IPS DF 4.7 (cell line): ENCODE measurements around the gene ASRGL1.
"Not testable (repeated sequence)": the region's sequence is repeated elsewhere in the genome, so short reads cannot be mapped to it uniquely, and the experiment has no call there.

ENCODE experiments used
- DNase-seq: peaks from one replicate; pipeline ENCODE4 v3.0.0-alpha.2; 2013; ENCODE audit warnings: low spot score; ENCODE audit errors: extremely low read depth

ASRGL1 gene

DNA sequence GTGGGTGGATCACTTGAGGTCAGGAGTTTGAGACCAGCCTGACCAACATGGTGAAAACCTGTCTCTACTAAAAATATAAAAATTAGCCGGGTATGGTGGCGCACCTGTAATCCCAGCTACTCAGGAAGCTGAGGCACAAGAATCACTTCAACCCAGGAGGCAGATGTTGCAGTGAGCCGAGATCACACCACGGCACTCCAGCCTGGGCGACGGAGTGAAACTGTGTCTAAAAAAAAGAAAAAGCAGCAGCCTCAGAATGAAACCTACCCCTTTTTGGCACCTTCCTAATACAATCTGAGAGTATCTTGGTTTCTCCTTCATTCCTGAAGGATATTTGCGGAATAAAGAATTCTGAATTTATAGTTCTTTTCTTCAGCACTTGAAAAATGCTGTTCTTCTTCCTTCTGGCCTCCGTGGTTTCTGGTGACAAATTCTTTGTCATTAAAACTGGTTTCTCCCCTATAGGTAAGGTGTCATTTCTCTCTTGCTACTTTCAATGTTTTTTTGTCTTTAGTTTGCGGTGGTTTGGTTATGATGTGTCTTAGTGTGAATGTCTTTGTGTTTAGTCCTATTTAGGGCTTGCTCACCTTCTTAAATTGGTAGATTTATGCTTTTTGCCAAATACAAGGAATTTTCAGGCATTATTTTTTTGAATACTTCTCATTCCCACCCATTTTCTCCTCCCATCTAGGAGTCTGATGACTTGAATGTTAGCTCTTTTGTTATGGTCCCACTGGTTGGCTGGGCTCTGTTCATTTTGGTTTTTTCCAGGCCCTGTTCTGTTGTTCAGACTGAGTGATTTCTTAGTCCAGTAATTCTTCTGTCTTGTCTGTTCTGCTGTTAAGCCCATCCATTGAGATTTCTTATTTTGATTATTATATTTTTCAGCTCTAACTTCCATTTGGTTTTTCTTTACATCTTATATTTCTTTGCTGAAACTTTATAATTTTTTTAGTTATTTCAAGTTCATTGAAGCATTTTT, 15.4 kb downstream of the ASRGL1 start:
- no peak for DNase-seq

DNA sequence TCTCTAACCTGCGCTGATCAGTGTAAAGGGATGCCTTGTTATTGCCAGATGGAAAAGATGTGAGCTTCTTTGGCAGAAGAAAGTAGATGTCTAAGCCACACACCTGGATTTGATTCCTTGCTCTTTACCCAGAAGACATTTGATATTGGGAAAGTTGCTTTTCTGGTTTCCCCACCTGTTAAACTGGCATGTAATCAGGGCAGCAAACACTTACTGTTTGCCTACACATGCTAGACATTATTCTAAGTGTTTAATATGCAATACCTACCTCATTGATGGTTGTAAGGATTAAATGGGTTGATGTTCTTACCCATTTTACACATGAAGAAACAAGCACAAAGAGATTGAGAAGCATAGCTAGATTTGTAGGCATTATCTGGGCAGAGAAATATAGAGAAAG, 16.6 kb downstream of the ASRGL1 start:
- no peak for DNase-seq

DNA sequence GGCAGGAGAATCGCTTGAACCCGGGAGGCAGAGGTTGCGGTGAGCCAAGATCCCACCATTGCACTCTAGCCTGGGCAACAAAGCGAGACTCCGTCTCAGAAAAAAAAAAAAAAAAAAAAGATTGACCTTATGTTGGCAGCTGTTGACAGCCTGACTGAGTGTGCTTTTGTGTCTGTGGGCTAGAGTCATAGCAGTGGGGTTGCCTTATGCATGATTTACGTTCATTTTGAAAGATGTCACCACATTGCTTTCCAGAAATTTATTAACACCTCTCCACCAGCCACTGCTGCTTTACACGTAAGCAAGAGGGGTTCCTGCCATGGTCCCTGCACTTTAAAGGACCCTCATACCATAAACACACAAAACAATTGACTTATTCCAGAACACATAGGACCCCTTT, 21.0 kb downstream of the ASRGL1 start:
- no peak for DNase-seq

DNA sequence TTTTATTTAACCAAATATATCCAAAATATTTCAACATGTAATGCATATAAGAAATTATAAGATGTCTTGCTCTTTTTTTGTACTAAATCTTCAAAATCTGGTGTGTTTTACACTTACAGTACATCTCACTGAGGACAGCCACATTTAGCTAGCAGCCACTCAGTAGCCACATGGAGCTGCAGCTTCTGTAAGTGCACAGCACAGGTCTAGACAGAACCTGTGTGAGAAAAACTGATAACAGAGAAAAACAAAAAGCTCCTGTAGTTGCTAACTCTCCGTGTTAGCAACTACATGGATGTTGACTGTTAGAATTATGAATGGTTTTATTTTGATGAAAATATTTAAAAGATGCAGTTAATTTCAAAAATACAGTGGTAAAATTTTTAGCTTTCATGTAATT, 22.2 kb downstream of the ASRGL1 start:
- DNase-seq: no peak

DNA sequence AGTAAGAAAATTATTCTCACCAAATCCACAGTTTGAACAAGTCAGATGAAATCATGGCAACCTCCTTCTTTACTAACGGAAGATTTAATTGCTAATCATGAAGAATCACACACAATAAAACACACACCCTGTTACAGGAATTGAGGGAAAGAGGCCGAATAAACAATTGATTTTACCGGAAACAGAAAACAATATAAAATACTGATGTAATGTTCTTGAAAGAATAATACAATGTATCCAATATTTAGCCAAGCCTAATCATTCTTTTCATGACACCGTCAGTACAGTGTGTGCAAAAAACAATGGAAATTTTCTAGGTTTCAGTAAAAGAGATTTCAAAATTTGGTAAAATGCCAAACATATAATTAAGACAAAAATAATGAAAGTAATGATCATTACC, 23.4 kb downstream of the ASRGL1 start:
- DNase-seq: no peak

DNA sequence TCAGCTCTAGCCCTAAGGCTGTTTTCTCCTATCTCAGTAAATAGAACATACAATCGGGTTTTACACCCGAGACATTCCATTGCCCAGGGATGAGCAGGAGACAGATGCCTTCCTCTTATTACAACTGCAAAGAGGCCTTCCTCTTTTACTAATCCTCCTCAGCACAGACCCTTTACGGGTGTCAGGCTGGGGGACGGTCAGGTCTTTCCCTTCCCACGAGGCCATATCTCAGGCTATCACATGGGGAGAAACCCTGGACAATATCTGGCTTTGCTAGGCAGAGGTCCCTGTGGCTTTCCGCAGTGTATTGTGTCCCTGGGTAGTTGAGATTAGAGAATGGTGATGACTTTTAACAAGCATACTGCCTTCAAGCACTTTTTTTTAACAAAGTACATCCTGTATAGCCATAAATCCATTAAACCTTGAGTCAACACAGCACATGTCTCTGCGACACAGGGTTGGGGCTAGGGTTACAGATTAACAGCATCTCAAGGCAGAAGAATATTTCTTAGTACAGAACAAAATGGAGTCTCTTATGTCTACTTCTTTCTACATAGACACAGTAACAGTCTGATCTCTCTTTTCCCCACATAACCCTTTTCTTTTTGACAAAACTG, 31.7 kb downstream of the ASRGL1 start:
- not testable (repeated sequence) for DNase-seq

DNA sequence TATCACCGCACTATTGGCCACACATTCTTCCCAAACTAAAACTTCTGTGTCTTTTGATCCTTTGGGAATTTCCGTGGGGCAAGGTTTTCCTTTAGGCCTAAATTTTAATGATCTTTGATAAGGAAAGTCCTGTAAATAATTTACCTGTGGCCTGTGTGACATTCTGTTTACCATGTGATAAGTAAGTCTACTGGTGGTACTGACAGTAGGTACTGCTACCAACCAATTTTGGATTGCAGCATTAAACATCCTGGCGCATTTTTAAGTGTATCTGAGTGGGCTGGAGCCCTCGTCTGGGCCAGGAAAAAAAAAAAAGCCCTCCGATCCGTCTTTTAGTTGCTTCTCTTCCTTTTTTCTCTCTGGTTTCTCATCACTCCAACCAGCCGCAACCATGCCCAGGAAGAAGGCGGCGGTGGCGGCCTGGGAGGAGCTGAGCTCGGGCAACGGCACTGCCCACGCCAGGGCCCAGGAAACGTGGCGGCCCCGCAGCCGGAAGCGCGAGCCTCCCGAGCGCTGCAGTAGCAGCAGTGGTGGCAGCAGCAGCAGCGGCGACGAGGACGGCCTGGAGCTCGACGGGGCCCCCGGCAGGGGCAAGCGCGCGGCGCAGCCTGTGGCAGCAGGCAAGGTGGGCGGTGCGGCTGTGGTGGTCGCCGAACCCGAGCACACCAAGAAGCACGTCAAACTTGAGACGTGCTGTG, 33.6 kb downstream of the ASRGL1 start:
- DNase-seq: no peak

DNA sequence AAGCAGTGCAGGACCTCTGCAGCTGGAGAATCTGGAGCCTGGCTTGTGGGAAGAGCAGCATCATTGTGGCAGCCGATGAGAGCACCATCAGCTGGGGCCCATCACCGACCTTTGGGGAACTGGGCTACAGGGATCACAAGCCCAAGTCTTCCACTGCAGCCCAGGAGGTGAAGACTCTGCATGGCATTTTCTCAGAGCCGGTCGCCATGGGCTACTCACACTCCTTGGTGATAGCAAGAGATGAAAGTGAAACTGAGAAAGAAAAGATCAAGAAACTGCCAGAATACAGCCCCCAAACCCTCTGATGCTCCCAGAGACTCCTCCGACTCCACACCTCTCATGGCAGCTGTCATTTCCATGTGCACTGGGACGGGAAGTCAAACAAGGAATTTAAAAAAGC, 35.6 kb downstream of the ASRGL1 start:
- DNase-seq: no peak

DNA sequence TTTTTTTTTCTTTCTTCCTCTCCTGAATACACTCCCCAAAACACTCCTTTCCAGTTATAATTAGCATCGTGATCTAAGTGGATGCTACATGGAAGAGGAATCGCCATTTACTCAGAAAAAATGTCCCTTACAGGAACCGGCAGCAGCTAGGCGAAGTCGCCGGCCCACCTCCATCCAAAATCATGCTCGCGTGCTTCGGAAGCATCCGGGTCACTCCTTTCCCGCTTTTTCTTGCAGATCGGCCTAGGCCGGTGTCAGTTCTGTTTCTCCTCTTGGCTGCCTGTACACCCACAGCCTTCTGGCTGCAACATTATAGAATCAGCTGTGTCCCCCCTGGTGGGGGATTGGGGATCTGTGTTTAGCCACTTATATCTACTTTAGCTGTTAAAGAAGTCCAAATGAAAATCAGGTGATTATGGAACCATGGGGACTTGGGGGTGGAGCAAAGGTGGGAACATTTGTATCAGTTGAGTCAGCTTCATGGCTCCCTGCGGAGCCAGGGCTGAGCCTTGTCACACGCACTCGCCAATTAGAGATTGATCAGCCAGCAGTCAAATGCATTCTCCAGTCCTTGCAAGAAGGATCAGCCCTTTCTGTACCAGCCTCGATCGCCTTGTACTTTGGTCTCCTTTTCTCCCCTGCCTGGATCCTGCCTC, 36.3 kb downstream of the ASRGL1 start:
- no peak for DNase-seq

DNA sequence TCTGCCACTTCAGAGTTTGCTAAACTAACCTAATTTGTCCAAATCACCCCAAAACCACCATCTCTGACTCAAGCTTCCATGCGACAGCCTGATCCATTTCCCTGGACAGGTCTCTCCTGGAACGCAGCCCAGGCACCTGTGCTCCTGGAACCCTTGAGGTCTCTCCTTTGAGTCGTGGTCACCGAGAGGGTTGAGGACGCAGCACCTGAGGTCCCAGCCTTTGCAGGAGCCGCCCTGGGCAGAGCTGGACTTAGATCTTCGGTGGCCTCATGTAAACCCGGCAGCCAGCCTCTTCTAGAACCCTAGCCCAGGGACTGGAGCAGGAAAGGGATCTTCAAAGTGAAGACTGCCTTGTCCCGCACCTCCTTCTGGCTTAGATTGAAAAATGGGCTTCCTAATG, 37.6 kb downstream of the ASRGL1 start:
- no peak for DNase-seq

DNA sequence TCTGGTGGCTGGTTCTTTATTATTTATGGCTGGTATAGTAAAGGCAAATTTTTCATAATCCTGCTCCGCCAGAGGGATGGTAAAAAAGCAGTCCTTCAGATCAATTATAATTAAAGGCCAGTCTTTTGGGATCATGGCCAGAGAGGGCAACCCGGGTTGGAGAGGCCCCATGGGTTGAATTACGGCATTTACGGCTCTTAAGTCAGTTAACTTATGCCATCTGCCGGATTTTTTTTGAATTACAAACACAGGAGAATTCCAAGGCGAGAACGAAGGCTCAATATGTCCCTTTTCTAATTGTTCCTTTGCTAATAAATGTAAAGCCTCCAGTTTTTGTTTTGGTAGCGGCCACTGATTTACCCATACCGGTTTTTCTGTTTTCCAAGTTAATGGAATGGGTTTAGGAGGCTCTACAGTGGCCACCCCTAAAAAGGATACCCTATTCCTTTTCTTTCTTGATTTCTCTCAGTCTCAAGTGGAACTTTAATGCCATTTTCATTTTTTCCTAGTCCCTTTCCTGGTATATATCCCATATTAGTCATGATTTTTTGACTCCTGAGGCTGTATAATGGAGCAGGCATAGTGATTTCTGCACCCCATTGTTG, 41.3 kb downstream of the ASRGL1 start:
- DNase-seq: not testable (repeated sequence)

DNA sequence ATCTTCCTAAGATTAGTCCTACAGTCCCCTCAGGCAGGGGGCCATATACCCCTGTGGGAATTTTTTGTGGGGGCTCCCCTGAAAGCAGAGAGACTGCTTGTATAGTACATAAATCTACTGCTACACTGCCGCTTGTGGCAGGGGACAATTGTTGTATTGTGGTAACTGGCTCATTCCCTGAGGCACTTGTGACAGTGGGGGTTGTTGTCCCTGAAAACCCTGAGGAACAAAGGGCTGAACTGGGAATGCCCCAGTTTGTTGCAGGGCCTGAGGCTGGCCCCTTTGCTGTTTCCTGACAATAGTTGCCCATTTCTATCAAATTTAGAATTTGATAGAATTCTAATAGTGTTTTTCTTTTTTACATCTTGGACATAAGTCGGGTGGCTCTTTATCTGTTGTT, 42.3 kb downstream of the ASRGL1 start:
- DNase-seq: not testable (repeated sequence)

DNA sequence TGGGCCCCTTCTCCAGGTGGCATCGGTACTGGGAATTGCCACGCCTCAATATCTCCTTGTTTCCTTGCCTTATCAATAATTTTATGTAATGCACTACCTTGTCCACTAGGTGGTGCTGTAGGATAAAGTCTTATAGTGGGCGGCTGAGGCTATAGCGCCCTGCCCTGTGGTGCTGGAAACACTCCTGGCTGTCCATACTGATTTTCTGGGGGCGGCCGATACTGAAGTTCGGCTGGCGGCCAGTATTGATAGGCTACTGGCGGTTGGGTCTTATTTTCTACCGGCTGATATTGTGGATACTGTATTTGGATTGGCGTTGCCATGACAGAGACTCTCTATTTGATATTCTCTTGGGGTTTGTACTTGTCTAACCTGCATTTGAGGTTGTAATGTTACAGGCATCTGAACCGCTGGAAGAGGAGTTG, 43.6 kb downstream of the ASRGL1 start:
- DNase-seq: peak; percentile 33

DNA sequence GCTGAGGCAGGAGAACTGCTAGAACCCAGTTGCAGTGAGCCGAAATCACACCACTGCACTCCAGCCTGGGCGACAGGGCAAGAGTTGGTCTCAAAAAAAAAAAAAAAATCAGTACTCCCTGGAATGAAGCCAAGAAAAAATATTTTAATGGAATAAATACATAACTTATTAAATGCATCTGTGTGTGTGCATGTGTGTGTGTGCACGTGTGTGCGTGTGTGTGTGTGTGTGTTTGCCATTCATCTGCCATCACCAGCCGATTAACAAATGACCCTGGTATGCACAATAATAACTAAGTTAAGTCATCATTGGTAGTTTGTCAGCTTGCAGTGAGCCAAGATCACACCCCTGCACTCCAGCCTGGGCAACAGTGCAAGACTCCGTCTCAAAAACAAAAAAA, 46.6 kb downstream of the ASRGL1 start:
- no peak for DNase-seq

DNA sequence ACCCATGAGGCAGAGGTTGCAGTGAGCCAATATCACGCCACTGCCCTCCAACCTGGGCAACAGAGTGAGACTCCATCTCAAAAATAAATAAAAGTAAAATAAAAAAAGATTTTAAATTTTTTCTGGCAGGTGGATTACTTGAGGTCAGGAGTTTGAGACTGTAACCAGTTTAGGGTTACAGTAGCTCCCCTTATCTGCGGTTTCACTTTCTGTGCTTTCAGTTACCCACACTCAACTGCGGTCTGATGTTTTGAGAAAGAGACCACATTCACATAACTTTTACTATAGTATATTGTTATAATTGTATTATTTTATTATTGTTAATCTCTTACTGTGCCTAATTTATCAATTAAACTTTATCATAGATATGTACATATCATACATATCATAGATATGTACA, 48.8 kb downstream of the ASRGL1 start:
- DNase-seq: not testable (repeated sequence)

DNA sequence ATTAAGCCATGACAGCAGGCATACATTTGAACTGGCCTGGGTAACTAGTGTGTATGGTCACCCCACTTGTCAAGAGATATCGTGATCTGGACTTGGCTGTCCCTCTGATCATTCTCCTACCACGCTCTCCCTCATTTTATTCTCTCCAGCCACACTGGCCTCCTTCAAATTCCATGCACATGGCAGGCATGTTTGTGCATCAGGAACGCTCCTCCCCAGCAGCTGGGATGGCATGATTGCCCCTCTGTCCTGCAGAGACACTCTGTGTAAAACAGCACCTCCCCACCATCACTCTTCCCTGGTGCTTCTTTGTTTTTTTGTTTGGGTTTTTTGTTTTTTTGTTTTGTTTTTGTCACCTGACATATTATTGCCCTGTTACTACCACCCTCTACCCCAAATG, 50.1 kb downstream of the ASRGL1 start:
- no peak for DNase-seq

DNA sequence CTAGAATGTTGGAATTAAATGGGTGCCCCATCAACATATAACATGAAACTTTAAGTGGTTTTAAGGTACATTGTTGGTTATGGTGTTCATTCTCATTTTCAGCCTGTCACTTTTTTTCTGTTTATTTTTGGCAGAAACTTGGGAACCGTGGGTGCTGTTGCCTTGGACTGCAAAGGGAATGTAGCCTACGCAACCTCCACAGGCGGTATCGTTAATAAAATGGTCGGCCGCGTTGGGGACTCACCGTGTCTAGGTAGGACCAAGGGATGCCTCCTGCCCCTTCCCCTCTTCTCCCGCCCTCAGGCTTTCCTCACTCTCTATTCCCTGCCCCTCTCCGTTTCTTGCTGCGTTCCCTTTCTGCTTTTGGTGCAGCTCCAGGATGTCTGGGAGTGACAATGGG, 51.8 kb downstream of the ASRGL1 start:
- DNase-seq: no peak

DNA sequence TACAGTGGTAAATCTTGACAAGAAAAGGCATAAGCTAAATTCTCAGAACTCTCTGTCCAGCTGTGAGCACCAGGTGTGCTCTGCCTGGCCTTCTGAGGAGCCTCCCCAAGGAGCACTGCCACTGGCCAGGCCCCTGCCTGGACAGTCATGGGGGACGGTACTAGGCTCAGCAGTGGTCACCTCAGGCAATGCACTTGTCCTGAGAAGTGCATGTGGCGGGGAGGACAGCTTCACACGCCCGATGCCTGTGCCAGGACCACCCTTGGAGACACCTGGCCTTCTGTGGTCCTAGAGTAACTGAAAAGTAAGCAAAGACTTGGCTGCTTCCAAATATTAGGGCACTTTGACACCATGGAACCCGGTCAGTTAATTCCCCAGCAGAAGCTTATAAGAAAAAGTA, 53.0 kb downstream of the ASRGL1 start:
- no peak for DNase-seq

DNA sequence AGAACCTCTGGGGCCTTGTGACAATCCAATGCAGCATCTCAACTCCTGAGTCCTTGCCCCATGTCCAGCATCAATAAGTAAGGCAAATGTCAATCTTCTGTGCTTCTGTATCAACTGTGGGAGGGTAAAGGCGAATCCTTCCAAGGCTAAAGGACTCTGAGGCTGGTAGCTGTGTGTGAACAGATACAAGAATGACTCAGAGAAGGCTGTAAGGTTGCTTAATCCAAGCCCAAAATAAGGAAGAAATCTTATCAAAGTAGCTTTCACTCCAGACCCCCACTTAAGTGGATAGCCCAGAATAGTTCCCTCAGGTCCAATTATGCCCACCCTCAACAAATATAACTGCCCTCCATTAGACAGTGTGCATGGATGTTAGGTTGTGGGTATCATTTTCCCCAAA, 53.5 kb downstream of the ASRGL1 start:
- no peak for DNase-seq

DNA sequence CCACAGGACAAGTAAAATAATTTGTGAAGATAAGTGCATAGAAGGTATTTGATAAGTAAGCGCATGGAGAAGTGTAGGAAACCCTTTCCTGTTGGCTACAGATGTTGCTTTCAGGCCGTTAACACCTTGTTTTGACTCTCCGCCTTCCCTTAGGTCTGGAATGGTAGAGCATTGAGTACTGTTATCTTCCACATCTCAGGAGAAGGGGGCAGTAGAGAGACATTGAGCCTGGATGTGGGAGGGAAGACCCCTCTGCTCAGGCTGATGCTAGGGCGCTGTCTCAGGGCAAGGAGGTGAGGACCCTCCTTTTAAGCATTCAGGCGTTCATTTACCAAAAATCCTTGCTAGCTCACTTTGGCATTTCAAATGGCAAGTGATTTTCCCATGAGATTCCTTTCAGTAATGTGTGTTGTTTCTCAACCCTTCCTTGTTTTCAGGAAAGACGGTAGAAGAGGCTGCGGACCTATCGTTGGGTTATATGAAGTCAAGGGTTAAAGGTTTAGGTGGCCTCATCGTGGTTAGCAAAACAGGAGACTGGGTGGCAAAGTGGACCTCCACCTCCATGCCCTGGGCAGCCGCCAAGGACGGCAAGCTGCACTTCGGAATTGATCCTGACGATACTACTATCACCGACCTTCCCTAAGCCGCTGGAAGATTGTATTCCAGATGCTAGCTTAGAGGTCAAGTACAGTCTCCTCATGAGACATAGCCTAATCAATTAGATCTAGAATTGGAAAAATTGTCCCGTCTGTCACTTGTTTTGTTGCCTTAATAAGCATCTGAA, 54.6 kb downstream of the ASRGL1 start:
- no peak for DNase-seq
